H1 (cell line): ENCODE measurements around the gene MIPEP. TPM values are rescaled to one million over a fixed set of nuclear protein-coding genes. Genes with fewer than 3 reads are reported as not detected.

Source experiments
- CTCF ChIA-PET: fragments of 300-600 bp; sonication (Branson Sonifier 250); formaldehyde crosslinking; loops from one replicate; lab custom pipeline; 2021; ENCODE audit not compliant: partially characterized antibody; lab: Charles Lee
- POLR2A ChIA-PET: fragments of 300-600 bp; sonication (Branson Sonifier 250); formaldehyde crosslinking; loops from one replicate; lab custom pipeline; 2021; ENCODE audit warnings: inconsistent platforms; ENCODE audit not compliant: partially characterized antibody; lab: Charles Lee
- DNase-seq, 2 experiments: peaks; one replicate each; pipeline versions ENCODE4 v3.0.0 to v3.0.0-alpha.2; 2010 to 2022; ENCODE audit warnings: low spot score in 2 of 2, low read depth in 1 of 2, mixed read lengths in 1 of 2
- FAIRE-seq: peaks from 2 replicates; lab custom pipeline; 2011; peaks lifted over from hg19 to GRCh38; lab: Jason Lieb, UNC
- H2AFZ ChIP-seq: 2 replicates; pipeline ENCODE4 v1.8.1; 2012; ENCODE audit warnings: low read length, inconsistent platforms
- H2AK5ac ChIP-seq: 2 replicates; pipeline ENCODE4 v1.6.1; 2013; ENCODE audit warnings: low read depth, low read length
- H2BK120ac ChIP-seq: replicated peaks from 2 replicates; pipeline ENCODE3; 2013; ENCODE audit warnings: low read depth, low read length, inconsistent platforms
- H2BK12ac ChIP-seq: 2 replicates; pipeline ENCODE4 v1.6.1; 2013; ENCODE audit warnings: low read depth, low read length
- H2BK15ac ChIP-seq: 2 replicates; pipeline ENCODE4 v1.6.1; 2013; ENCODE audit warnings: low read length
- H2BK20ac ChIP-seq: 2 replicates; pipeline ENCODE4 v1.6.1; 2013; ENCODE audit warnings: low read length
- H2BK5ac ChIP-seq: 2 replicates; pipeline ENCODE4 v1.6.1; 2013; ENCODE audit warnings: low read depth, low read length
- H3K14ac ChIP-seq: 2 replicates; pipeline ENCODE4 v1.6.1; 2013; ENCODE audit warnings: inconsistent platforms; ENCODE audit not compliant: insufficient read length
- H3K18ac ChIP-seq: 2 replicates; pipeline ENCODE4 v1.6.1; 2013; ENCODE audit warnings: low read length; ENCODE audit errors: extremely low read depth
- H3K23ac ChIP-seq: 2 replicates; pipeline ENCODE4 v1.6.1; 2013; ENCODE audit warnings: inconsistent platforms; ENCODE audit not compliant: insufficient read length
- H3K23me2 ChIP-seq: 2 replicates; pipeline ENCODE4 v1.6.1; 2013; ENCODE audit warnings: low read depth, low read length
- H3K27ac ChIP-seq: 2 replicates; pipeline ENCODE4 v1.6.1; 2011; ENCODE audit warnings: low read depth, low read length, inconsistent platforms
- H3K27me3 ChIP-seq, 4 experiments: replicated peaks in 1 of 4; 1 replicate in 1 of 4; 2 replicates in 3 of 4; pipeline versions ENCODE4 v1.6.1 to v1.8.1; 2011 to 2013; ENCODE audit warnings: low read length in 3 of 4, mild to moderate bottlenecking in 3 of 4, inconsistent platforms in 2 of 4, mixed read lengths in 2 of 4, moderate library complexity in 1 of 4; ENCODE audit not compliant: control insufficient read depth in 3 of 4, insufficient read depth in 3 of 4; ENCODE audit errors: extremely low read depth in 1 of 4
- H3K36me3 ChIP-seq, 4 experiments: 2 replicates each; pipeline versions ENCODE4 v1.6.1 to v1.8.1; 2011 to 2013; ENCODE audit warnings: mild to moderate bottlenecking in 4 of 4, low read length in 3 of 4, moderate library complexity in 2 of 4, control low read depth in 1 of 4, inconsistent platforms in 1 of 4; ENCODE audit not compliant: insufficient read depth in 4 of 4, control insufficient read depth in 2 of 4
- H3K4ac ChIP-seq: replicated peaks from 2 replicates; pipeline ENCODE3; 2013; ENCODE audit warnings: low read length, low read depth, mixed read lengths, inconsistent platforms; ENCODE audit not compliant: insufficient read length
- H3K4me1 ChIP-seq, 4 experiments: replicated peaks in 1 of 4; 1 replicate in 1 of 4; 2 replicates in 3 of 4; pipeline versions ENCODE4 v1.6.1 to v1.8.1; 2011 to 2013; ENCODE audit warnings: low read length in 3 of 4, inconsistent platforms in 2 of 4, mixed read lengths in 1 of 4; ENCODE audit not compliant: insufficient read depth in 4 of 4, control insufficient read depth in 3 of 4
- H3K4me2 ChIP-seq, 2 experiments: 2 replicates each; pipeline versions ENCODE4 v1.6.1 to v1.8.1; 2011 to 2013; ENCODE audit warnings: low read depth in 2 of 2, low read length in 2 of 2, control low read depth in 1 of 2, inconsistent platforms in 1 of 2, mild to moderate bottlenecking in 1 of 2; ENCODE audit not compliant: insufficient read depth in 1 of 2
- H3K4me3 ChIP-seq, 4 experiments: fragments of 200-600, 300-600 bp in 1 of 4; sonication (generic), shearing (Covaris generic), sonication (Bioruptor Twin) in 1 of 4; 2 replicates each; pipeline versions ENCODE4 v1.5.1 to v1.8.1; 2011 to 2016; ENCODE audit warnings: low read length in 4 of 4, low read depth in 3 of 4, control low read depth in 2 of 4, inconsistent platforms in 2 of 4, mild to moderate bottlenecking in 2 of 4, mixed read lengths in 1 of 4, moderate library complexity in 1 of 4; ENCODE audit not compliant: insufficient read depth in 2 of 4; ENCODE audit errors: extremely low read depth in 1 of 4
- H3K56ac ChIP-seq: replicated peaks from 2 replicates; pipeline ENCODE3; 2013; ENCODE audit warnings: low read depth, mild to moderate bottlenecking, mixed read lengths, low read length, inconsistent platforms; ENCODE audit not compliant: insufficient read length
- H3K79me1 ChIP-seq: 2 replicates; pipeline ENCODE4 v1.6.1; 2013; ENCODE audit warnings: low read depth, low read length, control low read depth
- H3K79me2 ChIP-seq, 2 experiments: 2 replicates each; pipeline versions ENCODE4 v1.6.1 to v1.8.1; 2012 to 2013; ENCODE audit warnings: low read length in 2 of 2, mild to moderate bottlenecking in 2 of 2, inconsistent platforms in 1 of 2; ENCODE audit not compliant: insufficient read depth in 2 of 2, control insufficient read depth in 1 of 2
- H3K9ac ChIP-seq, 4 experiments: replicated peaks in 1 of 4; 1 replicate in 1 of 4; 2 replicates in 3 of 4; pipeline versions ENCODE4 v1.6.1 to v1.8.1; 2011 to 2013; ENCODE audit warnings: low read depth in 3 of 4, low read length in 3 of 4, control low read depth in 2 of 4, mild to moderate bottlenecking in 2 of 4, moderate library complexity in 2 of 4, inconsistent platforms in 1 of 4; ENCODE audit errors: extremely low read depth in 1 of 4
- H3K9me3 ChIP-seq, 2 experiments: 2 replicates each; pipeline versions ENCODE4 v1.6.1 to v1.8.1; 2012 to 2013; ENCODE audit warnings: mild to moderate bottlenecking in 2 of 2, moderate library complexity in 2 of 2, control low read depth in 1 of 2, inconsistent platforms in 1 of 2, low read depth in 1 of 2, low read length in 1 of 2, mixed read lengths in 1 of 2; ENCODE audit not compliant: insufficient read depth in 2 of 2
- H4K20me1 ChIP-seq, 2 experiments: replicated peaks in 1 of 2; 2 replicates each; pipeline versions ENCODE3 to v1.8.1; 2011 to 2013; ENCODE audit warnings: inconsistent platforms in 2 of 2, low read length in 2 of 2, mild to moderate bottlenecking in 1 of 2; ENCODE audit not compliant: insufficient read depth in 2 of 2, control insufficient read depth in 1 of 2
- H4K5ac ChIP-seq: 2 replicates; pipeline ENCODE4 v1.6.1; 2013; ENCODE audit warnings: low read length, low read depth, mixed read lengths, inconsistent platforms; ENCODE audit not compliant: insufficient read length
- H4K8ac ChIP-seq: 2 replicates; pipeline ENCODE4 v1.8.0; 2013; ENCODE audit warnings: mild to moderate bottlenecking, moderate library complexity, low read length, inconsistent platforms; ENCODE audit not compliant: insufficient read depth; ENCODE audit errors: extremely low read depth
- H4K91ac ChIP-seq: replicated peaks from 2 replicates; pipeline ENCODE3; 2013; ENCODE audit warnings: low read length, mixed read lengths, inconsistent platforms; ENCODE audit not compliant: insufficient read length
- EZH2 ChIP-seq: fragments of 200-600 bp; sonication (generic); IDR thresholded peaks from 2 replicates; pipeline ENCODE4 v1.7.1; 2012; ENCODE audit warnings: low read depth, mild to moderate bottlenecking, moderate library complexity, low read length, inconsistent platforms; ENCODE audit not compliant: severe bottlenecking
- HDAC6 ChIP-seq: IDR thresholded peaks from one replicate; pipeline ENCODE4 v1.7.1; 2012; ENCODE audit warnings: low read depth, mild to moderate bottlenecking, inconsistent platforms, low read length, moderate library complexity
- WGBS, 2 experiments: shearing (Covaris generic) in 1 of 2; methylation state at CpG; one replicate each; pipeline versions ENCODE4 v1.1.6 to v1.1.7; 2013 to 2015; ENCODE audit warnings: low lambda C conversion rate in 2 of 2, mixed read lengths in 2 of 2, inconsistent platforms in 1 of 2, low coverage in 1 of 2, missing lambda C conversion rate in 1 of 2; ENCODE audit not compliant: insufficient replicate concordance in 2 of 2, insufficient coverage in 1 of 2, insufficient read length in 1 of 2; ENCODE audit errors: extremely low coverage in 1 of 2, missing lambda C conversion rate in 1 of 2; 5-methylcytosine and 5-hydroxymethylcytosine counted together
- polyA plus RNA-seq, 7 experiments: library from polyadenylated mRNA; depleted of rRNA in 3 of 7; stranded (reverse) in 5 of 7; unstranded in 2 of 7; fragments of >200 nt in 5 of 7; fragments of 200-250 nt in 2 of 7; gene quantifications; 1 replicate in 5 of 7; 2 replicates in 1 of 7; 4 replicates in 1 of 7; pipeline versions ENCODE4 v1.2.1 to v1.2.3, GENCODE V29; 2011 to 2013; ENCODE audit warnings: missing spikeins in 2 of 7, mixed read lengths in 2 of 7
- total RNA-seq: library from RNA; stranded (reverse); fragmentation: NEBNext Ultra II Directional; extraction: Animal tissue kit (Norgen Biotek cat#: 25700); gene quantifications from 2 replicates; pipeline ENCODE4 v1.2.1, GENCODE V29; 2021

MIPEP gene
- total and polyA plus RNA-seq, 2 of the 8 experiments (the other 6 are each of a cell fraction or from before 2014, with no cell fraction given): 24.0 to 24.2 TPM

- TF ChIP-seq EZH2 (no peak), HDAC6 (no peak)
- TF ChIP-seq, all 59 proteins: peak for 0
- no peaks in the 10 kb centered on the region for H4K20me1 ChIP-seq
- H3K14ac ChIP-seq: no peak overlapping the region
- H2BK120ac ChIP-seq: no peak overlapping the region
- H3K4ac ChIP-seq: no peak overlapping the region
- no peaks in the 10 kb centered on the region for H3K23me2 ChIP-seq
- no peak overlapping the region for H2BK5ac ChIP-seq
- H2BK20ac ChIP-seq: no peak overlapping the region
- H3K9ac ChIP-seq: no peak overlapping the region
- H3K56ac ChIP-seq: no peak overlapping the region
- no peak overlapping the region for H2BK15ac ChIP-seq
- no peak for FAIRE-seq
- CTCF ChIA-PET: interaction anchor here (1.7 to 2.7 kb wide), 2 partner anchors 11 to 18 kb away, joined by 4 to 10 read pairs; no protein-coding TSS in a partner anchor
- no peak overlapping the region for H2AFZ ChIP-seq
- no peak overlapping the region for H3K27ac ChIP-seq
- no peaks in the 10 kb centered on the region for H3K79me2 ChIP-seq
- H4K91ac ChIP-seq: no peak overlapping the region
- no peaks in the 10 kb centered on the region for H3K79me1 ChIP-seq
- H3K23ac ChIP-seq: no peak overlapping the region
- no peak overlapping the region for H3K4me2 ChIP-seq
- no peak overlapping the region for H4K5ac ChIP-seq
- H3K9me3 ChIP-seq: no peaks in the 10 kb centered on the region
- H3K27me3 ChIP-seq: no peaks in the 10 kb centered on the region
- H4K8ac ChIP-seq: no peak overlapping the region
- no peak overlapping the region for H2BK12ac ChIP-seq
- no peak overlapping the region for H2AK5ac ChIP-seq
- no peak for DNase-seq
- H3K36me3 ChIP-seq: no peaks in the 10 kb centered on the region
- no peak overlapping the region for H3K18ac ChIP-seq
- 92% methylated on average over 9 of the region's 9 CpGs; no CpG with 5 or more reads in 1 of the 2 experiments for WGBS, 2 experiments
- H3K4me3 ChIP-seq: no peak overlapping the region
- POLR2A ChIA-PET: no interaction called here
- H3K4me1 ChIP-seq: no peaks in the 10 kb centered on the region; a peak in 2 of 7 replicates
These were observed 129.2 kb downstream of the MIPEP start for GRCh38 chr13:23760000-23760399.
